ENCODE results near the gene UBP1. TPM values are rescaled to one million over a fixed set of nuclear protein-coding genes. Genes with fewer than 3 reads are reported as not detected.

Gene UBP1, protein sequence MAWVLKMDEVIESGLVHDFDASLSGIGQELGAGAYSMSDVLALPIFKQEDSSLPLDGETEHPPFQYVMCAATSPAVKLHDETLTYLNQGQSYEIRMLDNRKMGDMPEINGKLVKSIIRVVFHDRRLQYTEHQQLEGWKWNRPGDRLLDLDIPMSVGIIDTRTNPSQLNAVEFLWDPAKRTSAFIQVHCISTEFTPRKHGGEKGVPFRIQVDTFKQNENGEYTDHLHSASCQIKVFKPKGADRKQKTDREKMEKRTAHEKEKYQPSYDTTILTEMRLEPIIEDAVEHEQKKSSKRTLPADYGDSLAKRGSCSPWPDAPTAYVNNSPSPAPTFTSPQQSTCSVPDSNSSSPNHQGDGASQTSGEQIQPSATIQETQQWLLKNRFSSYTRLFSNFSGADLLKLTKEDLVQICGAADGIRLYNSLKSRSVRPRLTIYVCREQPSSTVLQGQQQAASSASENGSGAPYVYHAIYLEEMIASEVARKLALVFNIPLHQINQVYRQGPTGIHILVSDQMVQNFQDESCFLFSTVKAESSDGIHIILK
- 62.3 and 74.1 TPM in 2 replicates for total RNA-seq (ENCODE audit: low replicate concordance)

DNA sequence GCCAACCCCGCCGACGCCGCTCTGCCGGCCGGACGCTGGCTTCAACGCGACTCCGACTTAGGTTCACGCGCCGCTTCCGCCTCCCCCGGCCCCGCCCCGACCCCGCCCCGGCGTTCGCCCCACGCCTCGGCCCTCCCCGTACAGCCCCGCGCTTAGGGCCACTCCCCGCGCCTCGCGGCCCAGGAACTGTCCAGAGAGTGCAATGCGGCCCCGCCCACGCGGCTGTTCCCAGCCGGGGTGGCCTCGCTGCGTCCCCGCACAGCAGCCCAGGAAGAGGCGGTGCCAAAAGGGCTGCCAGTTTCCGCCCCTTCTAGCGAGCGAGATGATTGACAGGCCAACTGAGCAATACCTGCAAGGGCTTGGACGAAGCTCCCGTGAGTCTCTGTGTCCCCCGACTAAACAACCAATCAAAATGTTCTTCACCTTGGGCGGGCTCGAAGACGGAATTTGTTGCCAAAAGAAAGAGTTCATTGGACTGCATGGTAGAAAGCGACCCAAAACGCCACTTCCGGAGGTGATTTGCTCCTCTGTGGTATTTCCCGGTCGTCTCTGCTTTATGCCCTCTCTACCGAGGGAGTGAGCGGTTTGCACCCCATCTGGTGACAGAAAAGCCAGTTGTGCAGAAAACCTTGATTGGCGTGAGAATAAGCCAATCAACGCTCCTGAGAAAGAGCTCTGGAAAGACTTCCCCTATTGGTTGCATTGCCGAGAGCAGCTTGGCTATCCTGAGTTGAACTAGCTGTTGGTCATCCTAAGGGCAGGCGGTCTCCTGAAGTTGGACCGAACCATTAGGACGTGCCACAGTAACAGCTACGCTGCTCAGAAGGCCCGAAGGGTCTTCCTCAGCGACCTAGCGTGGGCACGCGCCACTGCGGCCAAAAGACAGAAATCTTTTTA is at the start of gene UBP1:
TSS of gene UBP1 (minus strand) at position 78 of the 897 bp plus-strand sequence. CDS start 557 bp downstream, outside the sequence.
- H3K27ac Mint-ChIP-seq: peak within 1 kb of the TSS; percentile 100
- Histone ChIP-seq H3K79me2 (ENCODE audit: low read depth) (peaks cover 42% of the 10 kb centered on the region), H3K27ac (peak within 1 kb of the TSS; percentile 97), H3K4me1 (peaks cover 23% of the 10 kb centered on the region), H3K9me3 (ENCODE audit: low read depth) (no peaks in the 10 kb centered on the region), H3K36me3 (no peaks in the 10 kb centered on the region), H3K4me2 (peak within 1 kb of the TSS; percentile 87), H4K20me1 (ENCODE audit: low read depth) (peaks cover 42% of the 10 kb centered on the region), H2AFZ (replicated peaks) (peak within 1 kb of the TSS; percentile 89), H3K4me3 (peak within 1 kb of the TSS; percentile 72), H3K9ac (peak within 1 kb of the TSS; percentile 84), H3F3A (ENCODE audit: low read depth) (peaks cover 29% of the 10 kb centered on the region), H3K27me3 (no peaks in the 10 kb centered on the region)
- peak within 1 kb of the TSS; percentile 100 for H3K4me3 Mint-ChIP-seq
- TF ChIP-seq EZH2 (IDR thresholded peaks at IDR 0.05) (no peak), EZH2phosphoT487 (IDR thresholded peaks at IDR 0.05) (no peak)
- TF ChIP-seq, protein P1, sequence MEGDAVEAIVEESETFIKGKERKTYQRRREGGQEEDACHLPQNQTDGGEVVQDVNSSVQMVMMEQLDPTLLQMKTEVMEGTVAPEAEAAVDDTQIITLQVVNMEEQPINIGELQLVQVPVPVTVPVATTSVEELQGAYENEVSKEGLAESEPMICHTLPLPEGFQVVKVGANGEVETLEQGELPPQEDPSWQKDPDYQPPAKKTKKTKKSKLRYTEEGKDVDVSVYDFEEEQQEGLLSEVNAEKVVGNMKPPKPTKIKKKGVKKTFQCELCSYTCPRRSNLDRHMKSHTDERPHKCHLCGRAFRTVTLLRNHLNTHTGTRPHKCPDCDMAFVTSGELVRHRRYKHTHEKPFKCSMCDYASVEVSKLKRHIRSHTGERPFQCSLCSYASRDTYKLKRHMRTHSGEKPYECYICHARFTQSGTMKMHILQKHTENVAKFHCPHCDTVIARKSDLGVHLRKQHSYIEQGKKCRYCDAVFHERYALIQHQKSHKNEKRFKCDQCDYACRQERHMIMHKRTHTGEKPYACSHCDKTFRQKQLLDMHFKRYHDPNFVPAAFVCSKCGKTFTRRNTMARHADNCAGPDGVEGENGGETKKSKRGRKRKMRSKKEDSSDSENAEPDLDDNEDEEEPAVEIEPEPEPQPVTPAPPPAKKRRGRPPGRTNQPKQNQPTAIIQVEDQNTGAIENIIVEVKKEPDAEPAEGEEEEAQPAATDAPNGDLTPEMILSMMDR (IDR thresholded peaks at IDR 0.05): no peak
- H3K27me3 Mint-ChIP-seq (ENCODE audit: insufficient read depth, low read depth): peaks cover 8% of the 10 kb centered on the region
- H3K9me3 Mint-ChIP-seq: no peaks in the 10 kb centered on the region
- DNase-seq (ENCODE audit: low spot score): peak; percentile 100
- H3K36me3 Mint-ChIP-seq: peaks cover 1% of the 10 kb centered on the region
- H3K4me1 Mint-ChIP-seq: peaks cover 30% of the 10 kb centered on the region

DNA sequence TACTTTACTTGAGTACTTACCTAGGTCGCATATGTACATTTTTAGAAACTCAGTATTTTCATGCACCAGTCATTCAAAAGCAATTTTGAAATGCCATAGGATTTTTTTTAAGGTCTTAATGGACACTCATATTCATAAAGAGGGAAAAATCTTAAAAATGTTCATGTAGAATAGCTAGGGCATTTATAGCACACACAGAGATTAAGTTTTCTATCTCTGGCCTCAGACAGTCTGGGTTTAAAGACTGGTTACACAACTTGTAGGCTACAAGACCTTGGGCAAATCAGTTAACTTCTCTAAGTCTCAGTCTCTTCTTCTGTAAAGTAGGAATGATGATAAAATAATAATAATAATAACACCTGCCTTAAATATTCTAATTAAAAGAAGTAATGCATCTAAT is 48.5 kb upstream of the UBP1 start:
- no peaks in the 10 kb centered on the region for H4K20me1 ChIP-seq (ENCODE audit: low read depth)
- no peaks in the 10 kb centered on the region for H3K27me3 ChIP-seq
- H2AFZ ChIP-seq (replicated peaks): no peak overlapping the region
- Mint-ChIP-seq H3K36me3 (no peaks in the 10 kb centered on the region), H3K4me1 (no peaks in the 10 kb centered on the region), H3K9me3 (no peaks in the 10 kb centered on the region), H3K27ac (no peak overlapping the region), H3K4me3 (no peak overlapping the region), H3K27me3 (ENCODE audit: insufficient read depth, low read depth) (peaks cover 2% of the 10 kb centered on the region)
- H3K27ac ChIP-seq: no peak overlapping the region
- DNase-seq (ENCODE audit: low spot score): no peak
- TF ChIP-seq EZH2 (IDR thresholded peaks at IDR 0.05) (no peak), EZH2phosphoT487 (IDR thresholded peaks at IDR 0.05) (no peak)
- TF ChIP-seq, protein P1 (IDR thresholded peaks at IDR 0.05): no peak
- H3K9ac ChIP-seq: no peak overlapping the region
- no peaks in the 10 kb centered on the region for H3K9me3 ChIP-seq (ENCODE audit: low read depth)
- no peaks in the 10 kb centered on the region for H3K79me2 ChIP-seq (ENCODE audit: low read depth)
- no peaks in the 10 kb centered on the region for H3F3A ChIP-seq (ENCODE audit: low read depth)
- no peaks in the 10 kb centered on the region for H3K4me1 ChIP-seq
- H3K36me3 ChIP-seq: no peaks in the 10 kb centered on the region
- H3K4me2 ChIP-seq: no peak overlapping the region
- no peak overlapping the region for H3K4me3 ChIP-seq

DNA sequence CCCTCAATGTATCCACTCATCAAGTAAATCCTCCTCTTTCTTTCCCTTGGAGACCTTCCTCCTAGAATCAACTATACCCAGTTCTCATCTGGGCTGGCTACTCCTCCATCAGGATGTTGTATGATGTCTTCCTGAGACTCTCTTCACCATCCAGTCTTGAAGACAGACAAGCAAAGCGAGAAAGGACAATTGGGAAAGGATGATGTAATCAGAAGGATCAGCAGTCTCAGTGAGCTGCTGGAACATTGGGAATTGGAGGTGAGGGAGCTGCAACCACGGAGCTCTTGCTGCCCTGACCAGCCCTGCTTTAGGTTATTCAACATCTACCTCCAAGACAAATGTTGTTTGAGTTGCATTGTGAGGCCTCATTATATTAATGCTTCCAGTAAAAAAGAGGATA is 48.0 kb upstream of the UBP1 start:
- peak overlapping the region; percentile 74 for H2AFZ ChIP-seq (replicated peaks)
- H3K4me1 ChIP-seq: no peaks in the 10 kb centered on the region
- H3K27me3 ChIP-seq: no peaks in the 10 kb centered on the region
- Mint-ChIP-seq H3K4me3 (no peak overlapping the region), H3K9me3 (no peaks in the 10 kb centered on the region), H3K4me1 (no peaks in the 10 kb centered on the region), H3K36me3 (no peaks in the 10 kb centered on the region), H3K27me3 (ENCODE audit: insufficient read depth, low read depth) (peaks cover 2% of the 10 kb centered on the region), H3K27ac (no peak overlapping the region)
- no peaks in the 10 kb centered on the region for H3F3A ChIP-seq (ENCODE audit: low read depth)
- DNase-seq (ENCODE audit: low spot score): no peak
- H3K36me3 ChIP-seq: no peaks in the 10 kb centered on the region
- H3K4me3 ChIP-seq: no peak overlapping the region
- no peaks in the 10 kb centered on the region for H3K9me3 ChIP-seq (ENCODE audit: low read depth)
- no peaks in the 10 kb centered on the region for H3K79me2 ChIP-seq (ENCODE audit: low read depth)
- no peak overlapping the region for H3K4me2 ChIP-seq
- H4K20me1 ChIP-seq (ENCODE audit: low read depth): no peaks in the 10 kb centered on the region
- no peak overlapping the region for H3K27ac ChIP-seq
- H3K9ac ChIP-seq: no peak overlapping the region
- TF ChIP-seq EZH2phosphoT487 (IDR thresholded peaks at IDR 0.05) (no peak), EZH2 (IDR thresholded peaks at IDR 0.05) (no peak)
- TF ChIP-seq, protein P1 (IDR thresholded peaks at IDR 0.05): no peak
